ENCODE results near the gene NRG4. TPM values are rescaled to one million over a fixed set of nuclear protein-coding genes. Genes with fewer than 3 reads are reported as not detected.

NRG4 gene

DNA sequence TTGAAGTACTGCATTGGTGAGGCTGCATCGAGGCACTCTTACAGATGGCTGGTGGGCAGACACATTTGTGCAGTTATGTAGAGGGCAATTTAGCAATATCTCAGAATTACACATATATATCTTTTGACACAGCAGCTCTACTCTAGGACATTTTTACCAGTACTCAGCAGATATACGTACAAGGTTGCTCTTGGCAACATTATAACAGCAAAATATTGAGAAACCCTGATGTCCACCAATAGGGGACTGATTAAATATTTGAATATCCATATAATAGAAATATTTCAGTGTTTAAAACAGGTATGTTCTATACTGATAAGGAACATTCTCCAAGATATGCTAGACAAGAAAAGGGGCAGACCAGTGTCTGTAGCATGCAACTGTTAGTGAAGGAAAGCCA is 116.5 kb downstream of the NRG4 start:
- H3K36me3 ChIP-seq (ENCODE audit: control insufficient read depth, insufficient read depth, low read length): peaks cover 1% of the 10 kb centered on the region
- no peak overlapping the region for H2AK5ac ChIP-seq (ENCODE audit: low read length)
- H3K23ac ChIP-seq (ENCODE audit: low read length): no peak overlapping the region
- no peaks in the 10 kb centered on the region for H3K27me3 ChIP-seq (ENCODE audit: insufficient read depth, low read length, poor library complexity)
- no peak for DNase-seq
- H4K8ac ChIP-seq (ENCODE audit: low read depth, low read length): no peak overlapping the region
- H3K4me3 ChIP-seq (ENCODE audit: low read length): no peak overlapping the region
- H4K5ac ChIP-seq (ENCODE audit: low read length): no peak overlapping the region
- no peaks in the 10 kb centered on the region for H3K79me2 ChIP-seq (ENCODE audit: control insufficient read depth, insufficient read depth, low read length)
- no peak overlapping the region for H2BK120ac ChIP-seq (ENCODE audit: low read depth, low read length)
- no peak overlapping the region for H3K18ac ChIP-seq (ENCODE audit: low read length)
- H3K4ac ChIP-seq (ENCODE audit: low read depth, low read length): no peak overlapping the region
- H2BK5ac ChIP-seq (ENCODE audit: low read length): no peak overlapping the region
- H3K79me1 ChIP-seq (ENCODE audit: low read length): no peaks in the 10 kb centered on the region
- no peak overlapping the region for H2BK15ac ChIP-seq (replicated peaks; ENCODE audit: low read depth)
- H3K4me2 ChIP-seq (ENCODE audit: low read length): no peak overlapping the region
- H3K27ac ChIP-seq (ENCODE audit: low read depth, low read length): no peak overlapping the region
- no peak overlapping the region for H3K56ac ChIP-seq (ENCODE audit: low read length)
- no CpG with 5 or more reads among the region's 2 CpGs for WGBS (ENCODE audit: extremely low coverage, insufficient coverage, low lambda C conversion rate)
- no peak overlapping the region for H3K9ac ChIP-seq (ENCODE audit: low read length)
- no peaks in the 10 kb centered on the region for H3K4me1 ChIP-seq (ENCODE audit: control insufficient read depth, low read depth, low read length)

DNA sequence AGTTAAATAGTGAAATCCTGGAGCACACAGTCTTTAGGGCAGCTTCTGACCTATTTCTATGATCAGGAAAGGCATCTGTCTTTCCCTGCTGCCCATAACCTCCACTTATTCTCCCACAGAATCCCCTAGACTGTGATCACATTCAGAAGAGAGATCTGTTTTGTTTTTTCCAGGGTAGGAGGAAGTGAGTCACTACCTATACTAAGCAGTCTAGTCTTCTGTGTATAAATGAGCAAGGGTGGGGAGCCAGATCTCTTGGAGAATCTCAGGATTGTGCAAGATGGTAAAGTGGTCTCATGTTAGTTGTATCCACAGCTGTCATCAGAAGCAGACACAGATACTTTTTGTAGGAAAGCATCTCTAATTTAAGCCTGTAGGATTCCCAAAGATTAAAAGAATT is 120.3 kb downstream of the NRG4 start:
- no peak for DNase-seq
- no peak overlapping the region for H3K4me2 ChIP-seq (ENCODE audit: low read length)
- no peak overlapping the region for H3K4ac ChIP-seq (ENCODE audit: low read depth, low read length)
- H4K8ac ChIP-seq (ENCODE audit: low read depth, low read length): no peak overlapping the region
- no peak overlapping the region for H3K18ac ChIP-seq (ENCODE audit: low read length)
- H3K79me1 ChIP-seq (ENCODE audit: low read length): no peaks in the 10 kb centered on the region
- H3K4me3 ChIP-seq (ENCODE audit: low read length): no peak overlapping the region
- H3K27me3 ChIP-seq (ENCODE audit: insufficient read depth, low read length, poor library complexity): no peaks in the 10 kb centered on the region
- H3K9ac ChIP-seq (ENCODE audit: low read length): no peak overlapping the region
- H2BK5ac ChIP-seq (ENCODE audit: low read length): no peak overlapping the region
- H4K5ac ChIP-seq (ENCODE audit: low read length): no peak overlapping the region
- no peak overlapping the region for H2BK120ac ChIP-seq (ENCODE audit: low read depth, low read length)
- H2AK5ac ChIP-seq (ENCODE audit: low read length): no peak overlapping the region
- no peaks in the 10 kb centered on the region for H3K4me1 ChIP-seq (ENCODE audit: control insufficient read depth, low read depth, low read length)
- no peak overlapping the region for H3K56ac ChIP-seq (ENCODE audit: low read length)
- no peak overlapping the region for H3K23ac ChIP-seq (ENCODE audit: low read length)
- no peak overlapping the region for H2BK15ac ChIP-seq (replicated peaks; ENCODE audit: low read depth)
- peaks cover 1% of the 10 kb centered on the region for H3K36me3 ChIP-seq (ENCODE audit: control insufficient read depth, insufficient read depth, low read length)
- H3K79me2 ChIP-seq (ENCODE audit: control insufficient read depth, insufficient read depth, low read length): no peaks in the 10 kb centered on the region
- no peak overlapping the region for H3K27ac ChIP-seq (ENCODE audit: low read depth, low read length)

Small RNAs within 50 kb of the gene (small RNA-seq; reads per million reads assigned to genes)
- not detected for gene RN7SL510P (ENCODE audit: insufficient read depth)

Data from mesendoderm (in vitro differentiated cells).